PC-3 (cell line): ENCODE results near the gene GIMAP1. TPM values are rescaled to one million over a fixed set of nuclear protein-coding genes. Genes with fewer than 3 reads are reported as not detected.

Experiments
- ATAC-seq: fragments of 200-7000 bp; cut with Tn5 transposase; 2 replicates; pipeline ENCODE4 v1.9.1; 2020; ENCODE audit warnings: mild to moderate bottlenecking, moderate library complexity
- BruUV-seq: library from RNA; stranded (reverse); fragments of 400-500 nt; replicated peaks from 2 replicates; lab custom pipeline; 2021; lab: Mats Ljungman, UMichigan
- CTCF ChIA-PET: fragments of 300-600 bp; sonication (Branson Sonifier 250); formaldehyde crosslinking; loops from one replicate; lab custom pipeline; 2022; ENCODE audit warnings: antibody characterized with exemption; lab: Charles Lee
- POLR2A ChIA-PET: fragments of 300-600 bp; sonication (Branson Sonifier 250); formaldehyde crosslinking; loops from one replicate; lab custom pipeline; 2022; ENCODE audit warnings: antibody characterized with exemption; ENCODE audit not compliant: unreplicated experiment; lab: Charles Lee
- DNase-seq: peaks from one replicate; pipeline ENCODE4 v3.0.0-alpha.2; 2015
- H2AFZ ChIP-seq: fragments of 300-600 bp; sonication (generic); 2 replicates; pipeline ENCODE4 v1.6.0; 2016; ENCODE audit warnings: antibody characterized with exemption, low read length
- H3F3A ChIP-seq: fragments of 300-600 bp; sonication (generic); one replicate; pipeline ENCODE4 v1.6.0; 2017; ENCODE audit warnings: antibody characterized with exemption, low read length, control low read depth, mild to moderate bottlenecking; ENCODE audit not compliant: unreplicated experiment
- H3K27ac ChIP-seq: fragments of 300-600 bp; sonication (generic); 2 replicates; pipeline ENCODE4 v1.5.1; 2016; ENCODE audit warnings: mild to moderate bottlenecking, low read length
- H3K27me3 ChIP-seq: fragments of 300-600 bp; sonication (generic); 2 replicates; pipeline ENCODE4 v1.6.1; 2016; ENCODE audit warnings: low read length, mixed read lengths
- H3K36me3 ChIP-seq: fragments of 300-600 bp; sonication (generic); 2 replicates; pipeline ENCODE4 v1.6.1; 2016; ENCODE audit warnings: low read depth, mixed run types, low read length, mixed read lengths
- H3K4me1 ChIP-seq: fragments of 300-600 bp; sonication (generic); 2 replicates; pipeline ENCODE4 v1.5.1; 2016; ENCODE audit warnings: low read length; ENCODE audit not compliant: insufficient read depth
- H3K4me2 ChIP-seq: fragments of 300-600 bp; sonication (generic); 2 replicates; pipeline ENCODE4 v1.6.0; 2016; ENCODE audit warnings: low read length
- H3K4me3 ChIP-seq: fragments of 300-600 bp; sonication (generic); 2 replicates; pipeline ENCODE4 v1.5.1; 2016; ENCODE audit warnings: mild to moderate bottlenecking, low read length, mixed read lengths
- H3K79me2 ChIP-seq: fragments of 300-600 bp; sonication (generic); 2 replicates; pipeline ENCODE4 v1.6.1; 2017; ENCODE audit warnings: low read length, mixed read lengths
- H3K9ac ChIP-seq: fragments of 300-600 bp; sonication (generic); 2 replicates; pipeline ENCODE4 v1.6.0; 2016; ENCODE audit warnings: mild to moderate bottlenecking, low read length
- H3K9me2 ChIP-seq: fragments of 300-600 bp; sonication (generic); replicated peaks from 2 replicates; pipeline ENCODE4 v1.6.1; 2016; ENCODE audit warnings: mixed run types, low read length, mixed read lengths
- H3K9me3 ChIP-seq: fragments of 300-600 bp; sonication (generic); 2 replicates; pipeline ENCODE4 v1.6.1; 2016; ENCODE audit warnings: low read length, mixed read lengths
- H4K20me1 ChIP-seq: fragments of 300-600 bp; sonication (generic); 2 replicates; pipeline ENCODE4 v1.6.1; 2016; ENCODE audit warnings: low read length, mixed read lengths
- EZH2 ChIP-seq: fragments of 300-600 bp; sonication (generic); IDR thresholded peaks from one replicate; pipeline ENCODE4 v1.6.1; 2017; ENCODE audit warnings: antibody characterized with exemption, mild to moderate bottlenecking, low read length; ENCODE audit not compliant: unreplicated experiment
- EZH2phosphoT487 ChIP-seq: fragments of 300-600 bp; sonication (generic); IDR thresholded peaks from 2 replicates; pipeline ENCODE4 v1.6.1; 2018; ENCODE audit warnings: mild to moderate bottlenecking, antibody characterized with exemption, low read length, borderline replicate concordance
- intact Hi-C: fragments of 100-400 bp; cut with micrococcal nuclease; formaldehyde crosslinking; loops from 2 replicates; pipeline ENCODE4 v1.9.0; 2023
- total RNA-seq: library from RNA; depleted of rRNA; stranded (reverse); fragments of >200 nt; gene quantifications from 2 replicates; pipeline ENCODE4 v1.2.3, GENCODE V29; 2014
- TF ChIP-seq, protein P1 (sequence below): fragments of 300-600 bp; sonication (generic); conservative IDR thresholded peaks from 2 replicates; pipeline ENCODE4 v1.5.1; 2017; ENCODE audit warnings: antibody characterized with exemption, low read depth, mild to moderate bottlenecking, low read length

The GIMAP1 gene
- total RNA-seq, 1 experiment from 2014 or later = not detected

- Histone ChIP-seq H3K9me3 (no peaks in the 10 kb centered on the region), H3K4me3 (no peak overlapping the region), H3K36me3 (no peaks in the 10 kb centered on the region), H3K27ac (no peak overlapping the region), H3K4me2 (no peak overlapping the region), H3K79me2 (no peaks in the 10 kb centered on the region), H3F3A (no peaks in the 10 kb centered on the region), H3K9ac (no peak overlapping the region), H3K4me1 (peaks cover 10% of the 10 kb centered on the region; the same call in 1 of the 2 replicates), H3K9me2 (no peaks in the 10 kb centered on the region), H4K20me1 (no peaks in the 10 kb centered on the region), H2AFZ (no peak overlapping the region), H3K27me3 (peaks cover 44% of the 10 kb centered on the region)
- ATAC-seq = no peak
- intact Hi-C loops = no loop called here
- POLR2A ChIA-PET = no interaction called here
- CTCF ChIA-PET = no interaction called here
- no TSS peak for BruUV-seq
- DNase-seq = no peak
- TF ChIP-seq, protein P1, sequence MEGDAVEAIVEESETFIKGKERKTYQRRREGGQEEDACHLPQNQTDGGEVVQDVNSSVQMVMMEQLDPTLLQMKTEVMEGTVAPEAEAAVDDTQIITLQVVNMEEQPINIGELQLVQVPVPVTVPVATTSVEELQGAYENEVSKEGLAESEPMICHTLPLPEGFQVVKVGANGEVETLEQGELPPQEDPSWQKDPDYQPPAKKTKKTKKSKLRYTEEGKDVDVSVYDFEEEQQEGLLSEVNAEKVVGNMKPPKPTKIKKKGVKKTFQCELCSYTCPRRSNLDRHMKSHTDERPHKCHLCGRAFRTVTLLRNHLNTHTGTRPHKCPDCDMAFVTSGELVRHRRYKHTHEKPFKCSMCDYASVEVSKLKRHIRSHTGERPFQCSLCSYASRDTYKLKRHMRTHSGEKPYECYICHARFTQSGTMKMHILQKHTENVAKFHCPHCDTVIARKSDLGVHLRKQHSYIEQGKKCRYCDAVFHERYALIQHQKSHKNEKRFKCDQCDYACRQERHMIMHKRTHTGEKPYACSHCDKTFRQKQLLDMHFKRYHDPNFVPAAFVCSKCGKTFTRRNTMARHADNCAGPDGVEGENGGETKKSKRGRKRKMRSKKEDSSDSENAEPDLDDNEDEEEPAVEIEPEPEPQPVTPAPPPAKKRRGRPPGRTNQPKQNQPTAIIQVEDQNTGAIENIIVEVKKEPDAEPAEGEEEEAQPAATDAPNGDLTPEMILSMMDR = no peak
Measured at GRCh38 chr7:150742286-150742968, 26.0 kb downstream of the GIMAP1 start.

GRCh38 chr7:150744041-150744656, 27.7 kb downstream of the GIMAP1 start:
- DNase-seq = no peak
- Histone ChIP-seq H3K79me2 (no peaks in the 10 kb centered on the region), H3K4me1 (peaks cover 2% of the 10 kb centered on the region; the same call in 1 of the 2 replicates), H4K20me1 (no peaks in the 10 kb centered on the region), H2AFZ (no peak overlapping the region), H3K9me3 (no peaks in the 10 kb centered on the region), H3K27ac (no peak overlapping the region), H3K4me3 (no peak overlapping the region), H3F3A (no peaks in the 10 kb centered on the region), H3K9ac (no peak overlapping the region), H3K9me2 (no peaks in the 10 kb centered on the region), H3K4me2 (no peak overlapping the region), H3K36me3 (no peaks in the 10 kb centered on the region), H3K27me3 (peaks cover 61% of the 10 kb centered on the region)
- ChIA-PET POLR2A (no interaction called here), CTCF (no interaction called here)
- TF ChIP-seq EZH2phosphoT487 (no peak), EZH2 (no peak)
- TF ChIP-seq, protein P1 = no peak
- no peak for ATAC-seq
- no TSS peak for BruUV-seq
- intact Hi-C loops = no loop called here

DNA sequence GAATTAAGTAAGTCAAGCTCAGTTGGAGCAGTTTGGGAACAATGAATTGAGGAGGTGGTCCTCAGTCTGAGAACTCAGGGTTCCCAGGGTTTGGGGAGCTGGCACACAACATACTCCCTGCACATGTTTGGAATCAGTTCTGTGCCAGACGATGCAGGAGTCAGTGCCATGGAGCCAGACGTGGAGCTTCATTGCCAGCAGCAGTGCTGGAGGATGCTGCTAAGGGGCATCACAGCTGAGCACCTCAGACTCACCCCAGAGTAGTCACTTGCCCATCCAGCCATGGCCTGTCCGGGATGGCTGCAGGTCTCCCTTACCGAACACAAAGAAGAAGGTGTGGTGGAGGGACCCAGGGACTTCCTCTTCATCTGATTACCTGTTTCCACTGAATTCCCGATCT, 28.7 kb downstream of the GIMAP1 start:
- no peak overlapping the region for H3K4me2 ChIP-seq
- ATAC-seq = no peak
- no peaks in the 10 kb centered on the region for H3K9me2 ChIP-seq
- no peaks in the 10 kb centered on the region for H3F3A ChIP-seq
- ChIA-PET CTCF (no interaction called here), POLR2A (no interaction called here)
- no peaks in the 10 kb centered on the region for H3K9me3 ChIP-seq
- peaks cover 70% of the 10 kb centered on the region for H3K27me3 ChIP-seq
- no peak for TF ChIP-seq EZH2phosphoT487
- TF ChIP-seq EZH2 = no peak
- TF ChIP-seq, protein P1 = no peak
- no peak overlapping the region for H3K4me3 ChIP-seq
- H4K20me1 ChIP-seq = no peaks in the 10 kb centered on the region
- no peak for DNase-seq
- no TSS peak for BruUV-seq
- intact Hi-C loops = no loop called here
- no peak overlapping the region for H2AFZ ChIP-seq
- H3K27ac ChIP-seq = no peak overlapping the region
- no peak overlapping the region for H3K9ac ChIP-seq
- H3K36me3 ChIP-seq = no peaks in the 10 kb centered on the region
- no peaks in the 10 kb centered on the region for H3K4me1 ChIP-seq
- H3K79me2 ChIP-seq = no peaks in the 10 kb centered on the region
